ENCODE results near the gene TKT.

Gene TKT

GRCh38 chr3:53181024-53181371 lies 74.8 kb downstream of the TKT start:
- DNase-seq (ENCODE audit: low read depth in 2 of 2) = no peak

GRCh38 chr3:53180305-53181023 lies 75.4 kb downstream of the TKT start:
- no peak for DNase-seq (ENCODE audit: low read depth in 2 of 2)

DNA sequence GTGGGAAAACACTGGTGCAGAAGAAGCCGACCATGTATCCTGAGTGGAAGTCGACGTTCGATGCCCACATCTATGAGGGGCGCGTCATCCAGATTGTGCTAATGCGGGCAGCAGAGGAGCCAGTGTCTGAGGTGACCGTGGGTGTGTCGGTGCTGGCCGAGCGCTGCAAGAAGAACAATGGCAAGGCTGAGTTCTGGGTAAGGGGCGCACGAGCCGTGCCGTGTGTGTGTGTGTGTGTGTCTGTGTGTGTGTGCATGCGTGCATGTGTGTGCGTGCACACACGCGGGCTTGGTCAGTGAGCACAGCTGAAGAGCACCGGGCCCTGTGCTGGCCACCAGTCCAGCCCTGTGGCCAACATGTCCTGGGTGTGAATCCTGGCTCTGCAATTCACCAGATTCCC lies 76.2 kb downstream of the TKT start:
- no peak for DNase-seq (ENCODE audit: low read depth in 2 of 2)

DNA sequence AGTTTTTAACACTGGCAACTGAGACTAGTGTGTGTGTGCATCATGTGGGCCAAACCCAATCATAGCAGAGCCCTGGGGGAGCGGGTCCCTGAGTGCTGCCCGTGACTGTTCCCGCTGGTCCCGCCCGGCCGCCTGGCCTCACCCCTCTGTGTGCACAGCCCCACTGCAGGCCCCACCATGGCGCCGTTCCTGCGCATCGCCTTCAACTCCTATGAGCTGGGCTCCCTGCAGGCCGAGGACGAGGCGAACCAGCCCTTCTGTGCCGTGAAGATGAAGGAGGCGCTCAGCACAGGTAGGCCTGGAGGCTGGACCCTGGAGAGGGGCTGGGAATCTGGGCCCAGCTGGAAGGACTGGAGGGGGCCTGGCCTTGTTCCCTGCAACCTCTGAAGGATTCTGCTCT lies 77.6 kb downstream of the TKT start:
- no peak for DNase-seq (ENCODE audit: low read depth in 2 of 2)

DNA sequence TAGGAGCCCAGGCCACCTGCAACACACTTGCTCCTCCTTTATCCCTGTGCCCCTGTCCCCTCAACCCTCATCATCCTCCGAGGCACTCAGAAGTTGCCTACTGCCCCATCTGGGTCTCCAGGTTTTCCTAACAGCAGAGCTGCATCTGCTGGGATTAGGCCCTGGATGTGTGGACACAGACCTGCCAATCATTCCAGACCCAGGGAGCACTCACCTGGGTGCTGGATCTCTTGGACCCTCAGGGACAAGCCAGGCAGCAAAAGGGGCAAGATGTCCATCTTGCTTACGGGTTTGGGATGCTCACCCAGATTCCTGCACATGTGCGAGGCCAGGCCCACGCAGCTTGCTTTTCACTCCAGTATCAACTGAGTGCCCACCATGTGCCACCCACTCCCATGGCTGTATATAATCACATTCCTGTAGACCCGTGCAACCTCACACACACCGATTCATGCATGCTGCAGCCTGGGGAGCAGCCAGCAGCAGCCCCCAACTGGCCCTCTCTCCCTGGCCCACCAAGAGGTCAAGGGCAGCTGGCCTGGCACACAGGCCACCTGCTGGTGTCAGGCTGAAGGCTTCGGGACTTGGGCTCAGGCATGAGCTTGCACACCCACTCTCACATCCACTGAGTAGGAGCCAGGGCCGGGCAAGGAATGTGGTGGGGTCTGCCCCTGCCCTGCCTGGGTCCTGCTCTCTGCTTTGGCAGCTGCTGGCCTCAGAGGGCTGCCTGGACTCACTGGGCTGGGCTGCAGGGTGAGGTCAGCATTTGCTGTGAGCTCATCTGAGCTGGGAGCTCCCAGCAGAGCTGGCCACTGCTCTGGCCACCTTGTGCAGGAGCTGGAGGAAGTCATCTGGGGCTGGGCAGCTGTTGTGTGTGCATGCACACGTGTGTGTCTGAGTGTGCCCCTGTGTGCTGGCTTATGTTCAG lies 79.9 kb downstream of the TKT start:
- DNase-seq (ENCODE audit: low read depth in 2 of 2) = no peak

Data from fibroblast of skin of left quadriceps (primary cell).